GM18505 (cell line): ENCODE results near the gene TMEM30A.

Experiments
- ATAC-seq: cut with Tn5 transposase; IDR thresholded peaks from one replicate; pipeline ENCODE4 v1.9.1; 2021; ENCODE audit not compliant: unreplicated experiment
- POLR2A ChIP-seq: IDR thresholded peaks from 4 replicates; pipeline ENCODE4 v1.6.1; 2011; ENCODE audit warnings: borderline replicate concordance; ENCODE audit not compliant: insufficient read depth, insufficient read length; ENCODE audit errors: extremely low read depth

Gene TMEM30A

DNA sequence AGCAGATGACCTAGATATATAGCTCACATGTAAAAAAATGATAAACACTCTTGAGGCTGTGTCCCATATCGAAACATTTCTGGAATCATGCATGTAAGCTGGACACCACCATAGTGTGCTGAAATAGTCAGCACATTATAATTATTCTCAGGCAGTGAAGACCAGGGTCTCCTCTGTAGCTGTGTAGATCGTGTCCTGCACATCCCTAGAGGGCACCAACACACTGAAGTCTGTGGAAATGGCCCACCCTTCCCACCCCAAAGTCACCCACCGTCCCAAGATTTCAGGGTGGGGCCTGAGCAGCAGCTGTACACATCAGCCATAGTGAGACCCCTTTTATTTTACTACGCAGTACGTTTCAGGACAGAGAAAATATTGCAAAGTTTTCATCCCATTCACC is 21.0 kb upstream of the TMEM30A start:
- ATAC-seq: no peak
- TF ChIP-seq POLR2A: no peak

DNA sequence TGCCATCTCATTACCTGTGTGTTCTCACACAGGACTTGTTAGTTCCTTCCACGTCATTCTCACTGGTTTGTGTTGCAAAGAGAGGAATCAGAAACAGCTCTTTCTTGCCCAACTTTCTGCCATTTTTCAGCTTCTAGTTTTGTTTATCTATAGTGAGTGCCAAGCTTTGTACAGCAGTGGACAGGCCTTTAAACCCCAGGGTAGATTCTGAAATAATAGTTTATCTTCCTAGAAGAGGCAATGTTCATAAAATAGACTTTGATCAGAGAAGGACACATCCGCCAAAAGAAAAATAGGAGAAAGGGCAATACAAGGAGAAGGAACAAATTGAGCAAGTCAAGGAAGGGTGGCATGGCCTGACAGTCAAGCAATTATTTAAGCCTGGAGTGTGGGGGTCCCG is 17.7 kb upstream of the TMEM30A start:
- TF ChIP-seq POLR2A: no peak
- ATAC-seq: no peak

DNA sequence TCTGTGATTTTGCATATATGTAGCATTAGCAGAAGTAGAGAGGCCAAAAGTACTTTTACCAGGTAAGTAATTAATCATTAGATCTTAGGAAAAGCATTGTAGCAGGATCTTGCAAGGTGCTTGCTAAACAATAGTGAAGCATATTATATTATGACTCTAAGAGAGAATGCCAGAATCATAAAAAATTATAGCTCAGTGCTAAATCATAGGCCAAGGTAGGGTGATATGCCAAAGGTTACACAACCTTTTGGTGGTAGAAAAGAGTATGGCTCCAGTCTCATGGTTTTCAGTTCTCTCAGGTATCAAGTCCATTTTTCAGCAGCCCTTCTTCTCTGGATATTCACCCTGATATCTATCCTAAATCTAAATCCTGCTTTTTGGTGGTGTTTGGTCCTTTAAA is 16.9 kb upstream of the TMEM30A start:
- no peak for ATAC-seq
- TF ChIP-seq POLR2A: no peak

DNA sequence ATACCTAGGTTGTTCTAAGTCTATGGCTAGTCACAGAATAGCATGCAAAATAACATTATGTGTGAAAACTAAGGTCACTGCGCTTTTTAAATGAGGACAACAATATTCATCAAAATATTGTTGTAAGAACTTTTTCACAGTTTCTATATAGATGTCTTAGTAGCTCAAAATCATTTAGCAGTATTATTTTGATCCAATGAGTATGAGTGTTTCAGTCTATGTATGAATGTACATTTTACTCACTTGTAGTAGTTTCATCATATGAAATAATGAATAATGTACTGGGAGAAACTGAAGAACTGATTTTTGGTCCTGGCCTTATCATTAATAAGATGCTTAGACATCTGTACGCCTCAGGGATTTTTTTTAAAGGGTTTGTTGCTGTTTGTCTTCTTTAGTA is 16.5 kb upstream of the TMEM30A start:
- TF ChIP-seq POLR2A: no peak
- ATAC-seq: no peak

DNA sequence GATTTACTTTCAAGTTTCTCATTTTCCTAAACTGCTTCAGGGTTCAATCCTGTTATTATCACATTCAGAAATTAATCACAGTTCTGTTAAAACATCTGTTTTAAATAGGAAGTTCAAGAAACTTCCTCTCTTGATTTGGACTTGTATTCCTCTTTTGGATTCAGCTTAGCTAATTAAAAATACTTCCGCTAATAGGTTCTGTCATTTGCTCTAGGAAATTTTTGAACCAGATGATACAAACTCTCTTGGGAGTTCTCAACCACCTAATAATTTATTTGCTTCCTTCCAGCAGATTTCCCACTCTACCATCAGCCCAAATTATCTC is 15.9 kb upstream of the TMEM30A start:
- no peak for ATAC-seq
- no peak for TF ChIP-seq POLR2A

DNA sequence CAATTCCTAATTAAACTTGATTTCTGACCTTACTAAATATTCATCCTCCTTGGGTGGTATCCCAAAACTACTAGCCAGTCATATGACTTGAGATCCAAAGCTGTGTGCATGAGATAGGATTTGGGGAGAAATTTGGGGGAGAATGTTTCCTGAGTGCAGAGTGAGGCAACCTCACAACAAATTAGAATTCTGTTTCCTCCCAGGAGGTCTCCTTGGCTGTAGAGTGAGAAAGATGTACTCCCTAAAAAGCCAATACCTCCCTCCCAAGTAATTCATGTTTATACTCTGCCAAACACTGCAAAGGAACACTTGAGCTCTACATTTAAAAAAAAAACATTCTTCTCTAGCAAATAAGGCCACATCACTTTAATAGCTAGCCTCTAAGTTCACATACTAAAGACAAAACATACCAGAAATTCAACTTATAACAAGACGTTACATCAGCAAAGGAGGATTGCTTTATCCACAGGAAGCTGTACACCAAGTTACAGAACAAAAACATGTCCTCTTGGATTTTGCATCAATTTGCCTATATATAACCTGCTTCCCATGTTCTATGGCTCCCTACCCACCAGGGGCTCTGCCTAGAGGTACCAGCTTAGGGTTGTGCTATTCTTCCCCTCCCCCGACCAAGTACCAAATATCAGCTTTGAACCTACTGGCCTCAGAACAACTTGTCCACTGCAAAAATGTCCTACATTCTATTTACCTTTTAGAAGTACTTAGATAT is 15.4 kb upstream of the TMEM30A start:
- ATAC-seq: no peak
- no peak for TF ChIP-seq POLR2A

DNA sequence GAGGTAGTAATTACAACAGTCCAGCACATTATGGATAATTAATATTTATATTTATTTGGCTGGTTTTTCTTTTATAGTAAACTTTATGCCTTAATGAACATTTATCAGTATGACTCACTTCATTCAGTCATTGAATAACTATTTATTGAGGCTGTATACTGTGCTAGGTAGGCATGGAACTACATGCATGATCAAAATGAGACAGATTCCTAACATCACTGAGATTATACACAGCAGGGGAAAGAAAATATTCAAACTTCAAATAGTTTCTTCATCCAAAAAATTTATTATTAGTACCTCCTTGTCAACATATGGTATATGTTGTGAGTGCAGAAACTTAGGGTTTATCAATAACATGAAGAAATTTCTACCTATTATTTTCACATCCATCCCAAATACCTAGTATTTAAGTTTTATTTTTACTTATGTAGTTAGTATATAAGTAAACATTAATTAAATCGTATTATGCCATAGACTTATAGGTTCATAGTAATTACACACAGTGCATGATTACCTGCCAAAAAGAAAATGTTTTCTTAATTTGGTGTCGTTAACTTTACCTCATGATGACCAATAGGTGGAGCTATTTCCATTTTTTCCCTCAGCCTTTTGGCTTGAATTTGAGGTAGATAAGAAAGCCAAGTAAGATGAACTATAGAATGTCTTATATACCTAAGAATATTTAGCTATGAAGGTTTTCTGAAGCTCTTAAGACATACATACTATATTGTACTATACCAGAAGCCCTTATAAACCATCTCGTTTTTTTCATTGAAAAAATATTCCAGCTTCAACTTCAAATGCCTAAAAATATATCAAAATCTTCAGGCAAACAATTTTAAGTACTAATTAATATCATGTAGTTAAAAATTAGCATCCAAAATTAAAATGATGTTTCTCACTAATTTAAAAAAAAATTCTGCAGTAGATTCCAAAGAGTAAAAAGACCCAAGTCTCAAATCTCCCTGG is 12.5 kb upstream of the TMEM30A start:
- TF ChIP-seq POLR2A: no peak

DNA sequence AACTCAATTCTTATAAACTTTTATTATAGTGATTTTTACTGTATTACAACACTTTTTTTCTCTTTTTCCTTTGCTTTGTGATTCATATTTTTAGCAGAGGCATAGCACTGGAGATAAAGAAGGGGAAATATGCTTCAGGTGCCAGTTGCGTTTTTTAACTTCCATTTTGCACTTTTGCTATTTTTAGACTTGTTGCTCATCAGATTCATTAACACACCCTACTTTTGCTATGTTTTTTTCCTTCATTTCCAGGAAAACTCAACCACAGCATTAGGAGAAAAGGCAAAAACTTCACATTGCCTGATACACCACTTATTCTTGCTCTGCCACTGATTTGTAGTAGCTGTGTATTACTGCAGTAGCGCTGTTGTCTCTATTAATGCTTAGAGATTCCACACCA is 8.0 kb upstream of the TMEM30A start:
- TF ChIP-seq POLR2A: no peak
- ATAC-seq: no peak

More for the DNA sequence above, 12.5 kb upstream of the TMEM30A start:
- peak; percentile 57 for ATAC-seq

DNA sequence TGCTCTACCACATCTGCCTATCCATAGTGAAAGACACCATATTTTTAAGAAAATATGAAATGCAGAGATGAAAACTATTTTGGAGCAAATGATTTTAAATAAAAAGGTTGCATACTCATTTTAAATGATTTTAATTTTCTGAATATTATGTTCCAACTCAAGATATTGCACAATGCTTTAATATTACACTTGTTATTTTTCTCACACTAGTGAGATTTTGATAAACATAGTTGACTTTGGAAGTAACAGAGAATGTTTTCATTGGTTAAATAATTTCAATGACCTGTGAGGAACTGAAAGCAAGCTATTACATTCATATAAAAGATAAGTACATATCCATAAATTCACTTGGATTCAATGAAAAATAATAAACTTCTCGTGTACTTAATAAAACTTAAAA is 7.2 kb upstream of the TMEM30A start:
- TF ChIP-seq POLR2A: no peak

DNA sequence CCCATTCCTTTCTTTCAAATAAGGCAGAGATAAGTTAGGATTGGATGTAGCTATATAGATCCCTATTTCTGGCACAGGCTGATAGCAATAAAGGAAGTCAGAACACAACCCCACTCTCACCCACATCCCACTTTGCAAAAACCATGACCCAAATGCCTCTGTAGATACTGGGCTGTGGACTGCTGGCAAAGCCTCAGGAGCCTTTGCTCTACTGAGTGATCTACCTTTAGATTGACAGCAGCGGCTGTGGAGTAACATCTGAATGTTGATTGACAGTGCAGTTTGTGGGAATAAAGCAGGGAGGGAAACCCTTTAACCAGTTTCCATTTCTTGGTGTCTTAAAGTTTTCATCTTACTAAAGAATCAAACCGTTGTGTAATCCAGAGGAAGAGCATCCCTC is 6.7 kb upstream of the TMEM30A start:
- no peak for ATAC-seq
- TF ChIP-seq POLR2A: no peak

More for the DNA sequence above, 7.2 kb upstream of the TMEM30A start:
- ATAC-seq: no peak

DNA sequence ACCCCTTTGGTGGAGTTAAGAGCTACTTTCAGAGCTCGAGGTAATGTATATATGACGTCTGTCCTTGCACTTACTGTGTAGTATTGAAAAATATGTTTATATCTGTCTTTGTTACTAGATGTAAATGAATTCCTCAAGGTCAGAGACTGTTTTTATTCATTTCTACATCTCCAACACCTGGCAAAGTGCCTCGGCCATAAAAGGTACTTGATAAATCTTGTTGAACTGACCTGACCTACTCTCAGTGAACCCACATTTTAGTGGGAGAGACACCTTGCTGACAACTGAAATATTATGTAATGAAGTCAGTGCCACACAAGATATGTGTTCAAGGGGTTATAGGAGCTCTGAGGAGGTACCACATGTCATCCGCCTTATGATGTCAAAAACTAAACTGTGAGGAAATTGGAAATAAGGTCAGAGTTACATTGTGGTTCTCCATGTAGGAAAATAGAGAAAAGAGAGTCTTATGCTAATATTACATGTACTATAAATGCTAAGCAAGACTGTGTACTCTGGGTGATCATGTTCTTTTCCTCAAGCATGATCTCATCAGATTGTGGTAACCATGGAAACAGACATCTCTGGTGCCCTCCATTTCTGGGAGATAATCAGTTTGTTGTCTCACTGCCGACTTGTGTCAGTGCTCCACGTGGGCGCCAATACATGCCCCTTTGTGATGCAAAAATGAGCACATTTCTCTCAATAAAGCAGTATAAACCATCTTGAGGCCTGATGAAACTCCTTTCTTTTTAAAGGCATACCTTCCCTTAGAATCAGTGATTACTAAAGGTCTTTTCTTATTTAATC is 5.7 kb upstream of the TMEM30A start:
- ATAC-seq: no peak
- TF ChIP-seq POLR2A: no peak

DNA sequence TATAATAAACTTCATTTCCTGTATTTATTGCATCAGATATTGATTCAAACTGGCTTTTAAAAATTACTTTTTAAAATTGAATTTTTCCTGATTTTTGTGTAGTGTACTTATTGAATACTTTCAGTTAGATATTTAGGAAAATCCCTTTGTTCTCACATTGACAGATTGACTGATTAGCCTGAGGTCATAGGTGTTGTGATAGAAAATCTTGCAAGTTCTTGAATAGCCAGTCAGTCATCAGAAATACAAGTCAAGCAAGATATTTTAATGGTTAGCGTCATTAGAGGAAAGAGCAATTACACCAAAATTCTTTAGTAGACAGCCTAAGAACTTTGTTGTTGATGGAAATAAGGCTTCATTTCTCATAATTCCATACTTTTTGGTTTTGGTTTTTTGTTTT is 3.4 kb upstream of the TMEM30A start:
- ATAC-seq: no peak
- no peak for TF ChIP-seq POLR2A

DNA sequence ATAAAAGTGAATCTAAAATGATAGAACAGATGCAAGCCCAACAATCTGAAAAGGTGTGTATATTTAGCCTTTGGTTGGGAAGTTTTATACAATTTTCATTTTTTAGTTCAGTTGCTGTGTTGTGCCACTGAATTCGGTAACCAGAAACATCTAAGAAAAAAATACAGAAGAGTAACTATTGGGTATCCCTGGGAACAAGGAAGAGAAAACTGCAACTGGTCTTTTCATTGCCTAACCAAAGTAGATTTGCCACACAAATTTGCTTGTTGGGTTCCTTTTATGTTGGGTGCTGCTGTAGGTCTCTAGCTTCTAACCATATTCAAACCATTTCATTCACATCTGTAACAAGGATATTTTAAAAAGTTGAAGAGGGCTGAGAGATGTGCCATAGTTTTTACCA is 2.8 kb upstream of the TMEM30A start:
- TF ChIP-seq POLR2A: no peak
- ATAC-seq: no peak
